NB4 (cell line): ENCODE results near the gene HTR6.

Experiments used
- CTCF ChIP-seq: IDR thresholded peaks from one replicate; pipeline ENCODE4 v1.5.1; 2012; ENCODE audit warnings: low read depth, low read length
- MAX ChIP-seq: IDR thresholded peaks from 2 replicates; pipeline ENCODE4 v1.6.1; 2011; ENCODE audit warnings: low read depth, low read length
- MYC ChIP-seq: IDR thresholded peaks from 2 replicates; pipeline ENCODE4 v1.6.1; 2011; ENCODE audit warnings: low read depth, low read length
- POLR2A ChIP-seq: IDR thresholded peaks from 2 replicates; pipeline ENCODE4 v1.6.1; 2011; ENCODE audit warnings: mild to moderate bottlenecking; ENCODE audit not compliant: insufficient read length; ENCODE audit errors: extremely low read depth

- TF ChIP-seq CTCF (no peak), POLR2A (no peak), MAX (no peak), MYC (no peak)
These were observed 65.6 kb downstream of the HTR6 start for GRCh38 chr1:19730232-19730631.
